Measurements from ENCODE around the gene SLC22A1. TPM values are rescaled to one million over a fixed set of nuclear protein-coding genes. Genes with fewer than 3 reads are reported as not detected.
A peak's percentile ranks its signal among the peaks of the same experiment; 100 is the strongest.

Gene SLC22A1
- total RNA-seq, 1 donor from 2014 or later, result 2.2 TPM

DNA sequence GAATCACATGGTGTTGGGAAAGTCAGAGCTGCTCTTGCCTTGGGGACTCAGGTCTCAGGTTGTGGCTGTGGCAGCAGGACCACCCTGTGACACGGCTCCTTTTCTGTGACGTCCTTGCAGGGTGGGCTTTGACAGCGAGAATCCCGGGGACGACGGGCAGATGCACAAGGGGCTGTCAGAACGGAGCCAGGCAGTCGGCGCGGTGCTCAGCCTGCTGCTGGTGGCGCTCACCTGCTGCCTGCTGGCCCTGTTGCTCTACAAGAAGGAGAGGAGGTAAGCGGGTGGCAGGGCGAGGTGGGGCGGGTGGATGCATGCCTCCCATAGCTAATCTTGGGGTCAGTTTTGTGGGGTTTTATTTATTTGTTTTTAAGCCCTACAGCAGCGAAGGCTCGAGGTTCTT lies 19.2 kb upstream of the SLC22A1 start:
- no peak overlapping the region for H3K4me3 Mint-ChIP-seq (ENCODE audit: unreplicated experiment)
- no peak for DNase-seq
- TF ChIP-seq, protein P1, sequence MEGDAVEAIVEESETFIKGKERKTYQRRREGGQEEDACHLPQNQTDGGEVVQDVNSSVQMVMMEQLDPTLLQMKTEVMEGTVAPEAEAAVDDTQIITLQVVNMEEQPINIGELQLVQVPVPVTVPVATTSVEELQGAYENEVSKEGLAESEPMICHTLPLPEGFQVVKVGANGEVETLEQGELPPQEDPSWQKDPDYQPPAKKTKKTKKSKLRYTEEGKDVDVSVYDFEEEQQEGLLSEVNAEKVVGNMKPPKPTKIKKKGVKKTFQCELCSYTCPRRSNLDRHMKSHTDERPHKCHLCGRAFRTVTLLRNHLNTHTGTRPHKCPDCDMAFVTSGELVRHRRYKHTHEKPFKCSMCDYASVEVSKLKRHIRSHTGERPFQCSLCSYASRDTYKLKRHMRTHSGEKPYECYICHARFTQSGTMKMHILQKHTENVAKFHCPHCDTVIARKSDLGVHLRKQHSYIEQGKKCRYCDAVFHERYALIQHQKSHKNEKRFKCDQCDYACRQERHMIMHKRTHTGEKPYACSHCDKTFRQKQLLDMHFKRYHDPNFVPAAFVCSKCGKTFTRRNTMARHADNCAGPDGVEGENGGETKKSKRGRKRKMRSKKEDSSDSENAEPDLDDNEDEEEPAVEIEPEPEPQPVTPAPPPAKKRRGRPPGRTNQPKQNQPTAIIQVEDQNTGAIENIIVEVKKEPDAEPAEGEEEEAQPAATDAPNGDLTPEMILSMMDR (IDR thresholded peaks at IDR 0.05; ENCODE audit: partially characterized antibody, unreplicated experiment), result no peak
- peaks cover 7% of the 10 kb centered on the region for H3K9me3 Mint-ChIP-seq (ENCODE audit: unreplicated experiment)
- no peak overlapping the region for H3K27ac Mint-ChIP-seq (ENCODE audit: unreplicated experiment)
- no peaks in the 10 kb centered on the region for H3K36me3 Mint-ChIP-seq (ENCODE audit: unreplicated experiment)
- no peaks in the 10 kb centered on the region for H3K4me1 Mint-ChIP-seq (ENCODE audit: low read depth, unreplicated experiment)
- H3K27me3 Mint-ChIP-seq (ENCODE audit: unreplicated experiment), result peaks cover 2% of the 10 kb centered on the region

DNA sequence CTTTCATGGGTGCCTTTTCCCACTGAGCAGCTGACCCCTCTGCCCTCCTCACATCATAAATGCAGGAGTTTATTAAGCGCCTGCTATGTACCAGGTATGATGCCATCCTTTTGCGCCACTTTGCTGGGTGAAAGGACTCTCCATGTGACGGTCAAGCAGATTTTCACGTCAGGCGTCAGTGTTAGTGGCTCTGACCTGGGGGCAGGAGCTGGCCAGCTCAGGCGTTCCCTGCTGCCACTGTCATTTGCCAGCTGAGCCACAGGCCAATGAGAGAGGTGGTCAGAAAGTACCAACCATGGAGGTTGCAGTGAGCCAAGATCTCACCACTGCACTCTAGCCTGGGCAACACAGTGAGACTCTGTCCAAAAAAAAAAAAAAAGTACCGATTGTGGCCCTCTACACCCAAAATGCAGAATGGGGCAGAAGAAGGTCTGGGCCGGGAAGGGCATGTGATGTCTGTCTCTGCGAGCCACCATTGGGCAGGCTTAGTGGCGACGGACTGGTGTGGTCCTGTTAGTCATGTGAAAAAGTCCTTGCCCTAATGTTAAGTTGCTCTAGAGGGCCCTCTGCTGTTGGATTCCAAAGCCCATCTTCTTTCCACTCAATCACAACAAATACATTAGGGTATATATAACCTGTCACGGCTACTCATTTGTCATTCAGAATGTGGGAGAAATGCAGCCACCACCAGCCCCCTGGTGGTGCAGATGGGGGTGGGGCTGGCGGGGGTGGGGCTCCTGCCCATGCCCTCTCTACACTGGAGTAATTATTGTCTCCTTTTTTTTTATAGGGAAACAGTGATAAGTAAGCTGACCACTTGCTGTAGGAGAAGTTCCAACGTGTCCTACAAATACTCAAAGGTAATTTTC lies 18.4 kb upstream of the SLC22A1 start:
- H3K27me3 Mint-ChIP-seq (ENCODE audit: unreplicated experiment), result peaks cover 4% of the 10 kb centered on the region
- TF ChIP-seq, protein P1 (IDR thresholded peaks at IDR 0.05; ENCODE audit: partially characterized antibody, unreplicated experiment), result peak; percentile 17
- no peaks in the 10 kb centered on the region for H3K4me1 Mint-ChIP-seq (ENCODE audit: low read depth, unreplicated experiment)
- peaks cover 7% of the 10 kb centered on the region for H3K9me3 Mint-ChIP-seq (ENCODE audit: unreplicated experiment)
- H3K4me3 Mint-ChIP-seq (ENCODE audit: unreplicated experiment), result no peak overlapping the region
- H3K36me3 Mint-ChIP-seq (ENCODE audit: unreplicated experiment), result no peaks in the 10 kb centered on the region
- DNase-seq, result peak; percentile 31
- H3K27ac Mint-ChIP-seq (ENCODE audit: unreplicated experiment), result no peak overlapping the region

DNA sequence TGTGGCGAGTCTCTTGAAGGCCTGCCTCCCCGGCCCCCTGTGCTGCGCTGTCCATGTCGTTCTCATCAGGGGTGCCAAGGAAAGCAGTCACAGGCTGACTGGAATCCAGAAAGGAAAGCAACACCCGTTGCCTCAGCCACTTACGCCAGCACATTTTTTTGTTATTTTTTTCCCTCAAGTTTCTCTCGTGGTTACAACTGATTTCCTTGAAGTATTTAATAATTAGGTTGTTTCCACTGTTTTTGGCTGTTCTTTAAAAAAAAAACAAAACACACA lies 17.9 kb upstream of the SLC22A1 start:
- H3K4me3 Mint-ChIP-seq (ENCODE audit: unreplicated experiment), result no peak overlapping the region
- no peak overlapping the region for H3K27ac Mint-ChIP-seq (ENCODE audit: unreplicated experiment)
- no peaks in the 10 kb centered on the region for H3K4me1 Mint-ChIP-seq (ENCODE audit: low read depth, unreplicated experiment)
- no peak for DNase-seq
- H3K36me3 Mint-ChIP-seq (ENCODE audit: unreplicated experiment), result no peaks in the 10 kb centered on the region
- peaks cover 4% of the 10 kb centered on the region for H3K27me3 Mint-ChIP-seq (ENCODE audit: unreplicated experiment)
- TF ChIP-seq, protein P1 (IDR thresholded peaks at IDR 0.05; ENCODE audit: partially characterized antibody, unreplicated experiment), result no peak
- peaks cover 7% of the 10 kb centered on the region for H3K9me3 Mint-ChIP-seq (ENCODE audit: unreplicated experiment)

DNA sequence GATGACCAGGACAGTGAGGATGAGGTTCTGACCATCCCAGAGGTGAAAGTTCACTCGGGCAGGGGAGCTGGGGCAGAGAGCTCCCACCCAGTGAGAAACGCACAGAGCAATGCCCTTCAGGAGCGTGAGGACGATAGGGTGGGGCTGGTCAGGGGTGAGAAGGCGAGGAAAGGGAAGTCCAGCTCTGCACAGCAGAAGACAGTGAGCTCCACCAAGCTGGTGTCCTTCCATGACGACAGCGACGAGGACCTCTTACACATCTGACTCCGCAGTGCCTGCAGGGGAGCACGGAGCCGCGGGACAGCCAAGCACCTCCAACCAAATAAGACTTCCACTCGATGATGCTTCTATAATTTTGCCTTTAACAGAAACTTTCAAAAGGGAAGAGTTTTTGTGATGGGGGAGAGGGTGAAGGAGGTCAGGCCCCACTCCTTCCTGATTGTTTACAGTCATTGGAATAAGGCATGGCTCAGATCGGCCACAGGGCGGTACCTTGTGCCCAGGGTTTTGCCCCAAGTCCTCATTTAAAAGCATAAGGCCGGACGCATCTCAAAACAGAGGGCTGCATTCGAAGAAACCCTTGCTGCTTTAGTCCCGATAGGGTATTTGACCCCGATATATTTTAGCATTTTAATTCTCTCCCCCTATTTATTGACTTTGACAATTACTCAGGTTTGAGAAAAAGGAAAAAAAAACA lies 16.6 kb upstream of the SLC22A1 start:
- TF ChIP-seq, protein P1 (IDR thresholded peaks at IDR 0.05; ENCODE audit: partially characterized antibody, unreplicated experiment), result no peak
- Mint-ChIP-seq H3K27ac (ENCODE audit: unreplicated experiment) (no peak overlapping the region), H3K4me1 (ENCODE audit: low read depth, unreplicated experiment) (no peaks in the 10 kb centered on the region), H3K9me3 (ENCODE audit: unreplicated experiment) (peaks cover 7% of the 10 kb centered on the region), H3K27me3 (ENCODE audit: unreplicated experiment) (peaks cover 4% of the 10 kb centered on the region), H3K36me3 (ENCODE audit: unreplicated experiment) (no peaks in the 10 kb centered on the region), H3K4me3 (ENCODE audit: unreplicated experiment) (no peak overlapping the region)
- no peak for DNase-seq

DNA sequence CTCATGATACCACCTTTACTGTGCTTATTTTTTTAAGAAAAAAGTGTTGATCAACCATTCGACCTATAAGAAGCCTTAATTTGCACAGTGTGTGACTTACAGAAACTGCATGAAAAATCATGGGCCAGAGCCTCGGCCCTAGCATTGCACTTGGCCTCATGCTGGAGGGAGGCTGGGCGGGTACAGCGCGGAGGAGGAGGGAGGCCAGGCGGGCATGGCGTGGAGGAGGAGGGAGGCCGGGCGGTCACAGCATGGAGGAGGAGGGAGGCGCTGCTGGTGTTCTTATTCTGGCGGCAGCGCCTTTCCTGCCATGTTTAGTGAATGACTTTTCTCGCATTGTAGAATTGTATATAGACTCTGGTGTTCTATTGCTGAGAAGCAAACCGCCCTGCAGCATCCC lies 15.6 kb upstream of the SLC22A1 start:
- Mint-ChIP-seq H3K27me3 (ENCODE audit: unreplicated experiment) (peaks cover 7% of the 10 kb centered on the region), H3K9me3 (ENCODE audit: unreplicated experiment) (peaks cover 7% of the 10 kb centered on the region), H3K36me3 (ENCODE audit: unreplicated experiment) (no peaks in the 10 kb centered on the region)

More for the DNA sequence above, 15.6 kb upstream of the SLC22A1 start:
- Mint-ChIP-seq H3K4me1 (ENCODE audit: low read depth, unreplicated experiment) (no peaks in the 10 kb centered on the region), H3K27ac (ENCODE audit: unreplicated experiment) (no peak overlapping the region), H3K4me3 (ENCODE audit: unreplicated experiment) (no peak overlapping the region)
- DNase-seq, result no peak
- TF ChIP-seq, protein P1 (IDR thresholded peaks at IDR 0.05; ENCODE audit: partially characterized antibody, unreplicated experiment), result no peak
